H1 (cell line): ENCODE measurements around the gene SLC25A20. TPM values are rescaled to one million over a fixed set of nuclear protein-coding genes. Genes with fewer than 3 reads are reported as not detected.

Experiments used
- CTCF ChIA-PET: fragments of 300-600 bp; sonication (Branson Sonifier 250); formaldehyde crosslinking; loops from one replicate; lab custom pipeline; 2021; ENCODE audit not compliant: partially characterized antibody; lab: Charles Lee
- POLR2A ChIA-PET: fragments of 300-600 bp; sonication (Branson Sonifier 250); formaldehyde crosslinking; loops from one replicate; lab custom pipeline; 2021; ENCODE audit warnings: inconsistent platforms; ENCODE audit not compliant: partially characterized antibody; lab: Charles Lee
- DNase-seq, 2 experiments: peaks; one replicate each; pipeline versions ENCODE4 v3.0.0 to v3.0.0-alpha.2; 2010 to 2022; ENCODE audit warnings: low spot score in 2 of 2, low read depth in 1 of 2, mixed read lengths in 1 of 2
- FAIRE-seq: peaks from 2 replicates; lab custom pipeline; 2011; peaks lifted over from hg19 to GRCh38; lab: Jason Lieb, UNC
- H2AFZ ChIP-seq: 2 replicates; pipeline ENCODE4 v1.8.1; 2012; ENCODE audit warnings: low read length, inconsistent platforms
- H2AK5ac ChIP-seq: 2 replicates; pipeline ENCODE4 v1.6.1; 2013; ENCODE audit warnings: low read depth, low read length
- H2BK120ac ChIP-seq: replicated peaks from 2 replicates; pipeline ENCODE3; 2013; ENCODE audit warnings: low read depth, low read length, inconsistent platforms
- H2BK12ac ChIP-seq: 2 replicates; pipeline ENCODE4 v1.6.1; 2013; ENCODE audit warnings: low read depth, low read length
- H2BK15ac ChIP-seq: 2 replicates; pipeline ENCODE4 v1.6.1; 2013; ENCODE audit warnings: low read length
- H2BK20ac ChIP-seq: 2 replicates; pipeline ENCODE4 v1.6.1; 2013; ENCODE audit warnings: low read length
- H2BK5ac ChIP-seq: 2 replicates; pipeline ENCODE4 v1.6.1; 2013; ENCODE audit warnings: low read depth, low read length
- H3K14ac ChIP-seq: 2 replicates; pipeline ENCODE4 v1.6.1; 2013; ENCODE audit warnings: inconsistent platforms; ENCODE audit not compliant: insufficient read length
- H3K18ac ChIP-seq: 2 replicates; pipeline ENCODE4 v1.6.1; 2013; ENCODE audit warnings: low read length; ENCODE audit errors: extremely low read depth
- H3K23ac ChIP-seq: 2 replicates; pipeline ENCODE4 v1.6.1; 2013; ENCODE audit warnings: inconsistent platforms; ENCODE audit not compliant: insufficient read length
- H3K23me2 ChIP-seq: 2 replicates; pipeline ENCODE4 v1.6.1; 2013; ENCODE audit warnings: low read depth, low read length
- H3K27ac ChIP-seq: 2 replicates; pipeline ENCODE4 v1.6.1; 2011; ENCODE audit warnings: low read depth, low read length, inconsistent platforms
- H3K27me3 ChIP-seq, 4 experiments: replicated peaks in 1 of 4; 1 replicate in 1 of 4; 2 replicates in 3 of 4; pipeline versions ENCODE4 v1.6.1 to v1.8.1; 2011 to 2013; ENCODE audit warnings: low read length in 3 of 4, mild to moderate bottlenecking in 3 of 4, inconsistent platforms in 2 of 4, mixed read lengths in 2 of 4, moderate library complexity in 1 of 4; ENCODE audit not compliant: control insufficient read depth in 3 of 4, insufficient read depth in 3 of 4; ENCODE audit errors: extremely low read depth in 1 of 4
- H3K36me3 ChIP-seq, 4 experiments: 2 replicates each; pipeline versions ENCODE4 v1.6.1 to v1.8.1; 2011 to 2013; ENCODE audit warnings: mild to moderate bottlenecking in 4 of 4, low read length in 3 of 4, moderate library complexity in 2 of 4, control low read depth in 1 of 4, inconsistent platforms in 1 of 4; ENCODE audit not compliant: insufficient read depth in 4 of 4, control insufficient read depth in 2 of 4
- H3K4ac ChIP-seq: replicated peaks from 2 replicates; pipeline ENCODE3; 2013; ENCODE audit warnings: low read length, low read depth, mixed read lengths, inconsistent platforms; ENCODE audit not compliant: insufficient read length
- H3K4me1 ChIP-seq, 4 experiments: replicated peaks in 1 of 4; 1 replicate in 1 of 4; 2 replicates in 3 of 4; pipeline versions ENCODE4 v1.6.1 to v1.8.1; 2011 to 2013; ENCODE audit warnings: low read length in 3 of 4, inconsistent platforms in 2 of 4, mixed read lengths in 1 of 4; ENCODE audit not compliant: insufficient read depth in 4 of 4, control insufficient read depth in 3 of 4
- H3K4me2 ChIP-seq, 2 experiments: 2 replicates each; pipeline versions ENCODE4 v1.6.1 to v1.8.1; 2011 to 2013; ENCODE audit warnings: low read depth in 2 of 2, low read length in 2 of 2, control low read depth in 1 of 2, inconsistent platforms in 1 of 2, mild to moderate bottlenecking in 1 of 2; ENCODE audit not compliant: insufficient read depth in 1 of 2
- H3K4me3 ChIP-seq, 4 experiments: fragments of 200-600, 300-600 bp in 1 of 4; sonication (generic), shearing (Covaris generic), sonication (Bioruptor Twin) in 1 of 4; 2 replicates each; pipeline versions ENCODE4 v1.5.1 to v1.8.1; 2011 to 2016; ENCODE audit warnings: low read length in 4 of 4, low read depth in 3 of 4, control low read depth in 2 of 4, inconsistent platforms in 2 of 4, mild to moderate bottlenecking in 2 of 4, mixed read lengths in 1 of 4, moderate library complexity in 1 of 4; ENCODE audit not compliant: insufficient read depth in 2 of 4; ENCODE audit errors: extremely low read depth in 1 of 4
- H3K56ac ChIP-seq: replicated peaks from 2 replicates; pipeline ENCODE3; 2013; ENCODE audit warnings: low read depth, mild to moderate bottlenecking, mixed read lengths, low read length, inconsistent platforms; ENCODE audit not compliant: insufficient read length
- H3K79me1 ChIP-seq: 2 replicates; pipeline ENCODE4 v1.6.1; 2013; ENCODE audit warnings: low read depth, low read length, control low read depth
- H3K79me2 ChIP-seq, 2 experiments: 2 replicates each; pipeline versions ENCODE4 v1.6.1 to v1.8.1; 2012 to 2013; ENCODE audit warnings: low read length in 2 of 2, mild to moderate bottlenecking in 2 of 2, inconsistent platforms in 1 of 2; ENCODE audit not compliant: insufficient read depth in 2 of 2, control insufficient read depth in 1 of 2
- H3K9ac ChIP-seq, 4 experiments: replicated peaks in 1 of 4; 1 replicate in 1 of 4; 2 replicates in 3 of 4; pipeline versions ENCODE4 v1.6.1 to v1.8.1; 2011 to 2013; ENCODE audit warnings: low read depth in 3 of 4, low read length in 3 of 4, control low read depth in 2 of 4, mild to moderate bottlenecking in 2 of 4, moderate library complexity in 2 of 4, inconsistent platforms in 1 of 4; ENCODE audit errors: extremely low read depth in 1 of 4
- H3K9me3 ChIP-seq, 2 experiments: 2 replicates each; pipeline versions ENCODE4 v1.6.1 to v1.8.1; 2012 to 2013; ENCODE audit warnings: mild to moderate bottlenecking in 2 of 2, moderate library complexity in 2 of 2, control low read depth in 1 of 2, inconsistent platforms in 1 of 2, low read depth in 1 of 2, low read length in 1 of 2, mixed read lengths in 1 of 2; ENCODE audit not compliant: insufficient read depth in 2 of 2
- H4K20me1 ChIP-seq, 2 experiments: replicated peaks in 1 of 2; 2 replicates each; pipeline versions ENCODE3 to v1.8.1; 2011 to 2013; ENCODE audit warnings: inconsistent platforms in 2 of 2, low read length in 2 of 2, mild to moderate bottlenecking in 1 of 2; ENCODE audit not compliant: insufficient read depth in 2 of 2, control insufficient read depth in 1 of 2
- H4K5ac ChIP-seq: 2 replicates; pipeline ENCODE4 v1.6.1; 2013; ENCODE audit warnings: low read length, low read depth, mixed read lengths, inconsistent platforms; ENCODE audit not compliant: insufficient read length
- H4K8ac ChIP-seq: 2 replicates; pipeline ENCODE4 v1.8.0; 2013; ENCODE audit warnings: mild to moderate bottlenecking, moderate library complexity, low read length, inconsistent platforms; ENCODE audit not compliant: insufficient read depth; ENCODE audit errors: extremely low read depth
- H4K91ac ChIP-seq: replicated peaks from 2 replicates; pipeline ENCODE3; 2013; ENCODE audit warnings: low read length, mixed read lengths, inconsistent platforms; ENCODE audit not compliant: insufficient read length
- BRCA1 ChIP-seq: IDR thresholded peaks from 2 replicates; pipeline ENCODE4 v1.6.1; 2012; ENCODE audit warnings: low read depth, low read length, improper control_type of control experiment
- RBBP5 ChIP-seq: IDR thresholded peaks from 2 replicates; pipeline ENCODE4 v1.7.1; 2012; ENCODE audit warnings: low read depth, mild to moderate bottlenecking, inconsistent platforms, low read length, moderate library complexity, borderline replicate concordance
- SRF ChIP-seq: IDR thresholded peaks from 2 replicates; pipeline ENCODE4 v1.6.1; 2011; ENCODE audit warnings: mild to moderate bottlenecking, low read depth, low read length, moderate library complexity
- WGBS, 2 experiments: shearing (Covaris generic) in 1 of 2; methylation state at CpG; one replicate each; pipeline versions ENCODE4 v1.1.6 to v1.1.7; 2013 to 2015; ENCODE audit warnings: low lambda C conversion rate in 2 of 2, mixed read lengths in 2 of 2, inconsistent platforms in 1 of 2, low coverage in 1 of 2, missing lambda C conversion rate in 1 of 2; ENCODE audit not compliant: insufficient replicate concordance in 2 of 2, insufficient coverage in 1 of 2, insufficient read length in 1 of 2; ENCODE audit errors: extremely low coverage in 1 of 2, missing lambda C conversion rate in 1 of 2; 5-methylcytosine and 5-hydroxymethylcytosine counted together
- polyA plus RNA-seq, 7 experiments: library from polyadenylated mRNA; depleted of rRNA in 3 of 7; stranded (reverse) in 5 of 7; unstranded in 2 of 7; fragments of >200 nt in 5 of 7; fragments of 200-250 nt in 2 of 7; gene quantifications; 1 replicate in 5 of 7; 2 replicates in 1 of 7; 4 replicates in 1 of 7; pipeline versions ENCODE4 v1.2.1 to v1.2.3, GENCODE V29; 2011 to 2013; ENCODE audit warnings: missing spikeins in 2 of 7, mixed read lengths in 2 of 7
- total RNA-seq: library from RNA; stranded (reverse); fragmentation: NEBNext Ultra II Directional; extraction: Animal tissue kit (Norgen Biotek cat#: 25700); gene quantifications from 2 replicates; pipeline ENCODE4 v1.2.1, GENCODE V29; 2021

Gene SLC25A20
- total and polyA plus RNA-seq, 2 of the 8 experiments (the other 6 are each of a cell fraction or from before 2014, with no cell fraction given), result 3.8 to 4.0 TPM

DNA sequence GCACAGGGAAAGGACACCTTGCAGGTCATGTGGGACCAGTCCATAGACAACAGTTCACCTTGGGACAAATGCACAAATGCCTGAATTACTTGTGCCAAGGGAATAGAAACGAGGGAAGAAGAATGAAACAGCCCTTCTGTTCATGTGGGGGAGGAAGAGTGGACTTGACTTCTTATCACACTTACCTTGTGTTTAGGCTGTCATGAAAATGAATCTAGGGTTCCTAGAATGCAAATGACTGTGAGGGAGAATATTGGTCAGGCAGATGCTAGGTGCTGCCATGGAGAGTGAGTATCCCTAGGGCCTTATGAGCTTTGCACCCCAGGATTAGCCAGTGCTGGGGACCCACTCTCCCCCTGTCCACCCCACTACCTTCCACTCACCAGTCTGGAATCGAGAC is 40.0 kb downstream of the SLC25A20 start:
- Histone ChIP-seq H3K4ac (no peak overlapping the region), H4K8ac (no peak overlapping the region), H4K5ac (no peak overlapping the region), H2BK15ac (no peak overlapping the region), H2BK5ac (no peak overlapping the region), H3K56ac (no peak overlapping the region), H2BK20ac (no peak overlapping the region), H2AK5ac (no peak overlapping the region), H2BK120ac (no peak overlapping the region), H3K23ac (no peak overlapping the region), H3K27me3 (no peaks in the 10 kb centered on the region), H3K14ac (no peak overlapping the region), H3K9me3 (no peaks in the 10 kb centered on the region), H2BK12ac (no peak overlapping the region), H3K9ac (no peak overlapping the region), H3K36me3 (no peaks in the 10 kb centered on the region), H3K4me2 (no peak overlapping the region), H3K4me1 (no peaks in the 10 kb centered on the region), H4K20me1 (no peaks in the 10 kb centered on the region), H2AFZ (no peak overlapping the region), H3K27ac (no peak overlapping the region), H3K18ac (no peak overlapping the region), H3K79me2 (no peaks in the 10 kb centered on the region), H4K91ac (no peak overlapping the region), H3K4me3 (no peak overlapping the region), H3K79me1 (no peaks in the 10 kb centered on the region), H3K23me2 (no peaks in the 10 kb centered on the region)
- POLR2A ChIA-PET, result no interaction called here
- WGBS, 2 experiments, result 75% methylated on average over 2 of the region's 2 CpGs; no CpG with 5 or more reads in 1 of the 2 experiments
- CTCF ChIA-PET, result interaction anchor here (0.8 to 2.4 kb wide), 6 partner anchors 12 to 155 kb away, joined by 3 to 6 read pairs (median 3); partner anchors contain the start of genes ARIH2 and SLC25A20
- FAIRE-seq (no peak), DNase-seq (no peak)
- no peak for TF ChIP-seq RBBP5
- no peak for TF ChIP-seq BRCA1
- TF ChIP-seq SRF, result no peak
